CD8-positive, alpha-beta memory T cell (primary cell): ENCODE data around the gene JMJD1C. TPM values are rescaled to one million over a fixed set of nuclear protein-coding genes. Genes with fewer than 3 reads are reported as not detected.
A peak's percentile ranks its signal among the peaks of the same experiment; 100 is the strongest.

Experiments
- CTCF ChIA-PET: fragments of 350-600 bp; sonication (Branson Sonifier 250); formaldehyde crosslinking; loops from one replicate; lab custom pipeline; 2021; ENCODE audit warnings: antibody characterized with exemption; lab: Charles Lee
- POLR2A ChIA-PET: fragments of 350-600 bp; sonication (Branson Sonifier 250); formaldehyde crosslinking; loops from one replicate; lab custom pipeline; 2021; ENCODE audit warnings: antibody characterized with exemption; lab: Charles Lee
- DNase-seq, 5 donors: peaks; one replicate each; pipeline versions ENCODE4 v3.0.0 to v3.0.0-alpha.2; 2020 to 2022; ENCODE audit warnings: mixed read lengths in 1 of 5
- H3K27ac ChIP-seq: one replicate; pipeline ENCODE4 v1.7.0; 2013; ENCODE audit warnings: low read depth, mild to moderate bottlenecking, low read length, moderate library complexity
- H3K27me3 ChIP-seq: 2 replicates; pipeline ENCODE4 v1.7.0; 2013; ENCODE audit warnings: low read length, mild to moderate bottlenecking; ENCODE audit not compliant: insufficient read depth, poor library complexity, severe bottlenecking
- H3K36me3 ChIP-seq: 2 replicates; pipeline ENCODE4 v1.7.0; 2013; ENCODE audit warnings: mild to moderate bottlenecking, low read length, moderate library complexity; ENCODE audit not compliant: insufficient read depth
- H3K4me1 ChIP-seq: 2 replicates; pipeline ENCODE4 v1.7.0; 2013; ENCODE audit warnings: mild to moderate bottlenecking, low read length, moderate library complexity; ENCODE audit not compliant: insufficient read depth
- H3K4me3 ChIP-seq: 2 replicates; pipeline ENCODE4 v1.7.0; 2013; ENCODE audit warnings: mild to moderate bottlenecking, low read length
- H3K9me3 ChIP-seq: 2 replicates; pipeline ENCODE4 v1.7.0; 2013; ENCODE audit warnings: mild to moderate bottlenecking, low read length
- H3K27ac Mint-ChIP-seq, 8 donors: one replicate each; pipeline ENCODE4 v1.8.0; 2020 to 2021; ENCODE audit warnings: mixed read lengths in 8 of 8, mild to moderate bottlenecking in 6 of 8, inconsistent platforms in 3 of 8, moderate library complexity in 3 of 8
- H3K27me3 Mint-ChIP-seq, 2 donors: one replicate each; pipeline ENCODE4 v1.8.0; 2020 to 2021; ENCODE audit warnings: mixed read lengths in 2 of 2, mild to moderate bottlenecking in 1 of 2, moderate library complexity in 1 of 2
- H3K36me3 Mint-ChIP-seq, 3 donors: one replicate each; pipeline ENCODE4 v1.8.0; 2020 to 2021; ENCODE audit warnings: mixed read lengths in 3 of 3, inconsistent platforms in 1 of 3, mild to moderate bottlenecking in 1 of 3
- H3K4me1 Mint-ChIP-seq, 3 donors: one replicate each; pipeline ENCODE4 v1.8.0; 2020 to 2021; ENCODE audit warnings: mixed read lengths in 3 of 3, inconsistent platforms in 1 of 3, mild to moderate bottlenecking in 1 of 3
- H3K4me3 Mint-ChIP-seq, 7 donors: one replicate each; pipeline ENCODE4 v1.8.0; 2020 to 2021; ENCODE audit warnings: mixed read lengths in 7 of 7, mild to moderate bottlenecking in 6 of 7, moderate library complexity in 4 of 7, inconsistent platforms in 2 of 7
- H3K9me3 Mint-ChIP-seq, 5 donors: one replicate each; pipeline ENCODE4 v1.8.0; 2020 to 2022; ENCODE audit warnings: mixed read lengths in 5 of 5, mild to moderate bottlenecking in 3 of 5, moderate library complexity in 2 of 5, inconsistent platforms in 1 of 5
- polyA plus RNA-seq: library from polyadenylated mRNA; unstranded; fragments of 300-500 nt; fragmentation: Illumina TruSeq; gene quantifications from one replicate; pipeline ENCODE4 v1.2.3, GENCODE V29; 2021
- total RNA-seq, 2 experiments: library from RNA; stranded (reverse); gene quantifications; one replicate each; pipeline ENCODE4 v1.2.3, GENCODE V29; 2021

The JMJD1C gene
- total and polyA plus RNA-seq, 3 experiments from 2014 or later, result 41.7 to 51.9 (median 46.0) TPM

DNA sequence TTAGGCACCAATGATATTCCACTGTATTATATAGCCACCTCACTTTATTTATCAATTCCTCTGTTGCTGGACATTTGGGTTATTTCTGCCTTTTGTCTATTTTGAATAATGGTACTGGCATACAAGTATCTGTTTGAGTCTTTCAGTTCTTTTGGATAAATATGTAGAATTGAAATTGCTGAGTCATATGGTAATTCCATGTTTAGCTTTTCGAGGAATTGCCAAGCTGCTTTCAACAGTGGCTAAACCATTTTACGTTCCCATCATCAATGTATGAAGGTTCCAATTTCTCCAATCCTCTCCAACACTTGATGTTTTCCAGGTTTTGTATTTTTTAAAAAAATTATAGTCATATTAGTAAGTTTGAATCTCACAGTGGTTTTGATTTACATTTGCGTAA lies 42.3 kb downstream of the JMJD1C start:
- H3K27ac ChIP-seq, result peak overlapping the region; percentile 20
- no peaks in the 10 kb centered on the region for H3K36me3 ChIP-seq
- Mint-ChIP-seq H3K4me3 (no peak overlapping the region), H3K27me3 (no peaks in the 10 kb centered on the region), H3K9me3 (no peaks in the 10 kb centered on the region), H3K36me3 (peaks cover 0 to 2% (median 0%) of the 10 kb centered on the region in 3 donors), H3K27ac (peak overlapping the region in 3 of 8 donors; percentile 4 to 31 (median 21)), H3K4me1 (peaks cover 28 to 44% (median 43%) of the 10 kb centered on the region in 3 donors)
- no peaks in the 10 kb centered on the region for H3K27me3 ChIP-seq
- peaks cover 19% of the 10 kb centered on the region for H3K4me1 ChIP-seq
- no peak overlapping the region for H3K4me3 ChIP-seq
- H3K9me3 ChIP-seq, result no peaks in the 10 kb centered on the region
- ChIA-PET POLR2A (no interaction called here), CTCF (no interaction called here)
- DNase-seq, result no peak

DNA sequence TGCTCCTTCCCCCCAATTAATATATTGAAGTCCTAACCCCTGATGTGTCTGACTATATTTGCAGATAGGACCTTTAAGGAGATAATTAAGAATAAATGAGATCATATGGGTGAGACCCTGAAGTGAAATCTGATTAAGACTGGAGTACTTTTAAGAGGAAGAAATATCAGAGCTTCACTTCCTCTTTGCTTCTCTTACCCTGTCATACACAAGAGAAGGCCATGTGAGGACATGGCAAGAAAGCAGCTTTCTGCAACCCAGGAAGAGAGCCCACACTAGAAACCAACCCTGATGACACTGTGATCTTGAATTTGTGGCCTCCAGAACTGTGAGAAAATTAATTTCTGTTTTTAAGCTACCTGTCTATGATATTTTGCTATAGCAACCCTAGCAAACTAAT lies 44.2 kb downstream of the JMJD1C start:
- H3K36me3 Mint-ChIP-seq, result no peaks in the 10 kb centered on the region
- peaks cover 32 to 57% (median 34%) of the 10 kb centered on the region in 3 donors for H3K4me1 Mint-ChIP-seq
- Histone ChIP-seq H3K36me3 (no peaks in the 10 kb centered on the region), H3K27me3 (no peaks in the 10 kb centered on the region), H3K4me1 (peaks cover 19% of the 10 kb centered on the region), H3K9me3 (no peaks in the 10 kb centered on the region), H3K27ac (peak overlapping the region; percentile 27), H3K4me3 (no peak overlapping the region)
- ChIA-PET CTCF (no interaction called here), POLR2A (no interaction called here)
- no peaks in the 10 kb centered on the region for H3K9me3 Mint-ChIP-seq
- DNase-seq, result peak in 2 of 5 donors; percentile 27 to 51
- H3K27ac Mint-ChIP-seq, result peak overlapping the region; percentile 64 to 94 (median 80)
- no peaks in the 10 kb centered on the region for H3K27me3 Mint-ChIP-seq
- H3K4me3 Mint-ChIP-seq, result peak overlapping the region in 6 of 7 donors; percentile 4 to 65 (median 44)

DNA sequence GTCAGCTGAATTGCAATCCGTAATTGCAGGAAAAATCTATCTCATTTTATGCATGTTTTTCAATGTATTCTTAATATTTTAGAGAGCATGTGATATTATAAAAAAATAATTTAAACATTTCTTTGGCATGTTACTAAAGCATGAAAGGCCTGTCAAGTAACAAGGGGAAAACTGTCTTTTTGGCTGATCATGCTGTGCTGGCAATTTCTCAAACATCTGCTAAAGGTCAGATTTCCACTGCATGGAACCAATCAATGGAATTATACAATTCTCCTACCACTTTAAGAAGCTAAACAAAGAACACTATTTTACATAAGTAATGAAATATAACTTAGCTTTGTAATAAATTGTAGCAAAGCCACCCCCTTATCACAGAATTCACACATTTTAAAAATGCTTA lies 49.4 kb downstream of the JMJD1C start:
- DNase-seq, result no peak
- H3K36me3 ChIP-seq, result no peaks in the 10 kb centered on the region
- ChIA-PET CTCF (no interaction called here), POLR2A (no interaction called here)
- no peaks in the 10 kb centered on the region for H3K27me3 ChIP-seq
- no peaks in the 10 kb centered on the region for H3K9me3 Mint-ChIP-seq
- H3K36me3 Mint-ChIP-seq, result no peaks in the 10 kb centered on the region
- peaks cover 12% of the 10 kb centered on the region for H3K4me1 ChIP-seq
- H3K4me3 ChIP-seq, result no peak overlapping the region
- H3K27ac ChIP-seq, result no peak overlapping the region
- no peak overlapping the region for H3K27ac Mint-ChIP-seq
- peaks cover 26 to 59% (median 30%) of the 10 kb centered on the region in 3 donors for H3K4me1 Mint-ChIP-seq
- H3K9me3 ChIP-seq, result no peaks in the 10 kb centered on the region
- H3K27me3 Mint-ChIP-seq, result no peaks in the 10 kb centered on the region
- H3K4me3 Mint-ChIP-seq, result no peak overlapping the region

DNA sequence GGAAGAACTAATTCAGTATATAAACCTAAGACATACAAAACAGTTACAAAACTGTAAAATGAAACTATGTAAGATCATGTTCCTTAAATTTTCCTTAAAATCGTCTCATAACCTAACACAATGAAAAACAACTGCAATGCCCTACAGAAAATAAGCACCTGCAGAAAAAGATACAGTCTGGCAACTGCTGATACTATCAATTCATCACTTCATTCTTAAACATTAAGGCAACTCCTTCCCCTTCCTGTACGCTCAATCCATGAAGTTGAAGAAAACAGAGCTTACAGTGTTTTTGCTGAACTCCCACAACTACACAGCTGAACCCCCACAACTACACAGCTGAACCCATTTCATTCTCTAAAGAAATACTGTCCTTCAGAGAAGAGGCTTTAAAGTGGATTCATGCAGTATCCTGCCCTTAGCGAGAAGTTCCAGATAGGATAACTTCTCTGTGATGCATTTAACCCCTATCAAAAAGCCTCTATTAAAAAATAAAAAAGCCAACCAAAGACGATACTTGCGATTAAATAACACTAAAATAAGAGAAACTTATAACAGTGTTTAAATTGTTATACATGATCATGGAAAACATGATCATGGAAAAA lies 50.0 kb downstream of the JMJD1C start:
- ChIA-PET POLR2A (no interaction called here), CTCF (no interaction called here)
- no peaks in the 10 kb centered on the region for H3K9me3 ChIP-seq

DNA sequence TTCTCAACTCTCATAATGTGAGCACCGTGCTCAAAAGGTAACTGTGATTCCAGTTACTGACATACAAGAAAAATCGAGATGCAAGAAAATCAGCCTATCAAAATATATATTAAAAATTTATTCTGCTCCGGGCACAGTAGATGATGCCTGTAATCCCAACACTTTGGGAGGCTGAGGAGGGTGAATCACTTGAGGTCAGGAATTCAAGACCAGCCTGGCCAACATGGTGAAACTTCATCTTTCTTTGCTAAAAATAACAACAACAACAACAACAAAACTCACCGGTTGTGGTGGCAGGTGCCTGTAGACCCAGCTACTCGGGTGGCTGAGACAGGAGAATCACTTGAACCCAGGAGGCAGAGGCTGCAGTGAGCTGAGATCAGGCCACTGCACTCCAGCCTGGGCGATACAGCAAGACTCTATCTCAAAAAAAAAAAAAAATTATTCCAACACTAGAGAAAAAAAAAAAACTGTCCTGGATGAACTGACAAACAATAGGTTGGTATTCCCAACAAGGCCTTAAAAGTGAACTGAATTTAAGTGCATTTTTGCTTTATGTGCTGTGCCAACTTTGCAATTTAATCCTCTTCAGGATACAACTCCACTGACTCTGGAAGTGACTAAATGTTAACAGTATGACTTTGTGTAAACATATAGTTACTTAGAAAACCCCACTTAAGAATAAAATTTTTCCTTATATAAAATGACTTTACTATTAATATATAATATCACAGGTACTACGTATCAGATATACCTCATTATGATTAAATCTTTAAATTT lies 51.1 kb downstream of the JMJD1C start:
- Mint-ChIP-seq H3K36me3 (no peaks in the 10 kb centered on the region), H3K27me3 (no peaks in the 10 kb centered on the region), H3K27ac (no peak overlapping the region), H3K4me3 (no peak overlapping the region), H3K4me1 (peaks cover 25 to 58% (median 28%) of the 10 kb centered on the region in 3 donors), H3K9me3 (no peaks in the 10 kb centered on the region)
- Histone ChIP-seq H3K36me3 (no peaks in the 10 kb centered on the region), H3K27me3 (no peaks in the 10 kb centered on the region), H3K27ac (no peak overlapping the region), H3K4me3 (no peak overlapping the region), H3K4me1 (peaks cover 3% of the 10 kb centered on the region), H3K9me3 (no peaks in the 10 kb centered on the region)
- DNase-seq, result no peak
- ChIA-PET CTCF (no interaction called here), POLR2A (interaction anchor here (0.6 kb wide), 1 partner anchor 107 kb away, joined by 5 read pairs; no protein-coding TSS in a partner anchor)

More for the DNA sequence above, 50.0 kb downstream of the JMJD1C start:
- Mint-ChIP-seq H3K36me3 (no peaks in the 10 kb centered on the region), H3K4me1 (peaks cover 24 to 56% (median 27%) of the 10 kb centered on the region in 3 donors), H3K27ac (no peak overlapping the region), H3K27me3 (no peaks in the 10 kb centered on the region), H3K4me3 (no peak overlapping the region), H3K9me3 (no peaks in the 10 kb centered on the region)
- Histone ChIP-seq H3K27me3 (no peaks in the 10 kb centered on the region), H3K27ac (peak overlapping the region; percentile 7), H3K36me3 (no peaks in the 10 kb centered on the region), H3K4me1 (peaks cover 5% of the 10 kb centered on the region), H3K4me3 (no peak overlapping the region)
- DNase-seq, result no peak

DNA sequence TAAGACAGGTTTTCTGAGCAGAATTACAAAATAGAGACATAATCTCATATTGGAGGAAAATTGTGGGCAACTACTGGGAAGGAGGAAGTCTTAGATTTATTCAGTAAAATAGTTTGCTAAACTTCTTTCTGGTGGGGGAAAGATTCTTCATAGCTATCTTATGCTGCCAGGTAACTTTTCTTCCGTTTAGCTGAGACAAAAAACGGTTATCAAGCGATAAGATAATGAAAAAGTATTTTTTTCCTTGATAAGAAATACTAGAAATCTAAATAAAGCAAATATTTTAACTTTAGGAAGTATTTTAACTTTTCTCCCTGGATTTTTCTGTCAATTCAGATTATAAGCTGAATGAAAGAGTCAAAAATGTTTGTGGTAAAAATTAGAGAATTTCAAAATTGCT lies 52.3 kb downstream of the JMJD1C start:
- Histone ChIP-seq H3K27me3 (no peaks in the 10 kb centered on the region), H3K4me1 (peaks cover 3% of the 10 kb centered on the region), H3K9me3 (no peaks in the 10 kb centered on the region), H3K4me3 (no peak overlapping the region), H3K27ac (no peak overlapping the region), H3K36me3 (no peaks in the 10 kb centered on the region)
- Mint-ChIP-seq H3K36me3 (no peaks in the 10 kb centered on the region), H3K4me1 (peaks cover 27 to 68% (median 36%) of the 10 kb centered on the region in 3 donors), H3K9me3 (no peaks in the 10 kb centered on the region), H3K27me3 (no peaks in the 10 kb centered on the region), H3K4me3 (no peak overlapping the region), H3K27ac (no peak overlapping the region)
- no peak for DNase-seq
- POLR2A ChIA-PET, result no interaction called here
- CTCF ChIA-PET, result no interaction called here

DNA sequence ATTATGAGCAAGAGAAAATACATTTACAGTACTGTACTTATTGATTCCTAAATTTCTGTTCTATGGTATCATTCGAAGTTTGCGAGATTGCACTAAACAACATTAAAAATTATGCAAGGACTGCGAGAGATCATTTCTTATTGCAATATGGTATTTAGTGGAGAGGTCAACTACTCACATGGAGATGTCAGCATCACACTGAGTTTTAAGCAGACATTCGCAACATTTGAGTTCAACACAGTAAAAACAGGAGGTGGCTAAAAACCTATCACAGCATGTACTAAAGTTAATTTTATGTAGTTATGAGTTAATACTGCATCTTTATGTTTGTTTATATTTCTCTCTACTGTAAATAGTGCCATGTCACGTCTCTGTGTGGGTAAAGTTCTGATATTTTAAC lies 53.5 kb downstream of the JMJD1C start:
- peaks cover 24 to 60% (median 41%) of the 10 kb centered on the region in 3 donors for H3K4me1 Mint-ChIP-seq
- POLR2A ChIA-PET, result no interaction called here
- H3K27ac ChIP-seq, result no peak overlapping the region

DNA sequence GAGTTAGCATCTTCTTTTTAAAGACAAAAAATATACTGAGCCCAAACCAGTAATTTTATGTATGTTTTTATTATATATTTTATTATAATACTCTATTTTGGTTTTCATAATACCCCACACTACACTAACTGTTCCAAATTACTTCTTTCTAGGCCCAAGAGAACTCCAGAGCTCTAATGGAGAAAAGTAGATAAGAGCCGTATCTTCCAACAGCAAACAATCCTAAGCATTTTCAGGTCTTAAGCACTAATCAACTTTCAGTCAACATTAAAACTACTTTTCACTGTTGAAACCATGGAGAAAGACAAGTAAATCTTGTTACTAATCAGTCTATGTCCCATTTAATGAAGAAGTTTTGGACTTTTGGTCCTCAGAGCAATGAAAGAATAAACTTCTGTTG lies 55.1 kb downstream of the JMJD1C start:
- no peaks in the 10 kb centered on the region for H3K36me3 ChIP-seq
- H3K9me3 ChIP-seq, result no peaks in the 10 kb centered on the region
- Mint-ChIP-seq H3K4me1 (peaks cover 16 to 56% (median 36%) of the 10 kb centered on the region in 3 donors), H3K27ac (peak overlapping the region in 3 of 8 donors; percentile 29 to 75 (median 34)), H3K36me3 (peaks cover 0 to 7% (median 3%) of the 10 kb centered on the region in 3 donors), H3K9me3 (no peaks in the 10 kb centered on the region), H3K4me3 (no peak overlapping the region), H3K27me3 (no peaks in the 10 kb centered on the region)
- no peak overlapping the region for H3K4me3 ChIP-seq
- POLR2A ChIA-PET, result no interaction called here
- H3K27me3 ChIP-seq, result no peaks in the 10 kb centered on the region
- no peak overlapping the region for H3K27ac ChIP-seq
- CTCF ChIA-PET, result no interaction called here
- DNase-seq, result no peak
- peaks cover under 1% of the 10 kb centered on the region for H3K4me1 ChIP-seq

More for the DNA sequence above, 53.5 kb downstream of the JMJD1C start:
- peaks cover 3% of the 10 kb centered on the region for H3K4me1 ChIP-seq
- no peak overlapping the region for H3K4me3 ChIP-seq
- H3K27ac Mint-ChIP-seq, result no peak overlapping the region
- no peak overlapping the region for H3K4me3 Mint-ChIP-seq
- peaks cover 0 to 2% (median 2%) of the 10 kb centered on the region in 3 donors for H3K36me3 Mint-ChIP-seq
- no peaks in the 10 kb centered on the region for H3K27me3 Mint-ChIP-seq
- H3K36me3 ChIP-seq, result no peaks in the 10 kb centered on the region
- CTCF ChIA-PET, result interaction anchor here (1.0 kb wide), 1 partner anchor 144 kb away, joined by 4 read pairs; no protein-coding TSS in a partner anchor
- no peak for DNase-seq
- no peaks in the 10 kb centered on the region for H3K9me3 ChIP-seq
- no peaks in the 10 kb centered on the region for H3K27me3 ChIP-seq
- H3K9me3 Mint-ChIP-seq, result no peaks in the 10 kb centered on the region
